A549 (cell line): ENCODE results near the gene SLC12A8.

Source experiments
- MAZ ChIP-seq: fragments of 150-350 bp; IDR thresholded peaks from 2 replicates; pipeline ENCODE4 v1.6.1; 2014; ENCODE audit warnings: antibody characterized with exemption, low read depth, low read length, borderline replicate concordance
- TF ChIP-seq, protein P1 (sequence below): fragments of >200 bp; sonication (Bioruptor Twin); formaldehyde crosslinking; IDR thresholded peaks from 3 replicates; pipeline ENCODE4 v1.5.1; 2016

DNA sequence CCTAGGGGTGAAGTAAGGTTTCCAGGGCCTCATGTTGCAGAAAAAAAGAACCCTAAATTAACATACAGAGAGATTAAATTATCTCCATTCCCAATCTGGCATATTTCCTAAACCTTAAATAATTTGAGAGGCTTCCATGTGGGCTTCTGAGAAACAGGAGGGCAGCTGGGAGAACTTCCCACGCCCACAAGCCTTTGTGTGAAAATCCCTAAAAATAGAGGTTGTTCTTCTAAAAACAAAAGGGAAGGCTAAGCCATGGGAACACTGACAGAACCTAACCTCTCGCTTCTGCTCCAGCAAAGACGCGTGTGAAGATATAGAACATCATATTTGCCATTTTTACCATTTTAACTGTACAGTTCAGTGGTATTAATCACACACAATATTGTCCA is 812 bp upstream of the SLC12A8 start:
- TF ChIP-seq MAZ: no peak
- TF ChIP-seq, protein P1, sequence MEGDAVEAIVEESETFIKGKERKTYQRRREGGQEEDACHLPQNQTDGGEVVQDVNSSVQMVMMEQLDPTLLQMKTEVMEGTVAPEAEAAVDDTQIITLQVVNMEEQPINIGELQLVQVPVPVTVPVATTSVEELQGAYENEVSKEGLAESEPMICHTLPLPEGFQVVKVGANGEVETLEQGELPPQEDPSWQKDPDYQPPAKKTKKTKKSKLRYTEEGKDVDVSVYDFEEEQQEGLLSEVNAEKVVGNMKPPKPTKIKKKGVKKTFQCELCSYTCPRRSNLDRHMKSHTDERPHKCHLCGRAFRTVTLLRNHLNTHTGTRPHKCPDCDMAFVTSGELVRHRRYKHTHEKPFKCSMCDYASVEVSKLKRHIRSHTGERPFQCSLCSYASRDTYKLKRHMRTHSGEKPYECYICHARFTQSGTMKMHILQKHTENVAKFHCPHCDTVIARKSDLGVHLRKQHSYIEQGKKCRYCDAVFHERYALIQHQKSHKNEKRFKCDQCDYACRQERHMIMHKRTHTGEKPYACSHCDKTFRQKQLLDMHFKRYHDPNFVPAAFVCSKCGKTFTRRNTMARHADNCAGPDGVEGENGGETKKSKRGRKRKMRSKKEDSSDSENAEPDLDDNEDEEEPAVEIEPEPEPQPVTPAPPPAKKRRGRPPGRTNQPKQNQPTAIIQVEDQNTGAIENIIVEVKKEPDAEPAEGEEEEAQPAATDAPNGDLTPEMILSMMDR: no peak
